ENCODE data around the gene ANO1. TPM values are rescaled to one million over a fixed set of nuclear protein-coding genes. Genes with fewer than 3 reads are reported as not detected.

Gene ANO1
- total RNA-seq, 3 donors from 2014 or later: 3.7 to 95.0 (median 53.7) TPM

GRCh38 chr11:70158757-70159389, 80.8 kb downstream of the ANO1 start:
- H3K9me3 ChIP-seq: no peaks in the 10 kb centered on the region
- H3K27me3 ChIP-seq: no peaks in the 10 kb centered on the region
- H3K27ac ChIP-seq: peak overlapping the region; percentile 76 to 80
- no peak for DNase-seq (ENCODE audit: low spot score in 2 of 2)
- TF ChIP-seq POLR2AphosphoS5 (IDR thresholded peaks at IDR 0.05) (no peak), CTCF (IDR thresholded peaks at IDR 0.05) (no peak), POLR2A (IDR thresholded peaks at IDR 0.05) (no peak)
- H3K36me3 ChIP-seq: no peaks in the 10 kb centered on the region
- intact Hi-C loops (cut with DNase I; ENCODE audit: low total_unique reads): no loop called here
- H3K4me1 ChIP-seq: peaks cover 6 to 11% of the 10 kb centered on the region in 2 donors
- no peak overlapping the region for H3K4me3 ChIP-seq

- peak overlapping the region; percentile 76 to 80 for H3K27ac ChIP-seq
- intact Hi-C loops (cut with DNase I; ENCODE audit: low total_unique reads): no loop called here
- H3K4me1 ChIP-seq: peaks cover 6 to 7% of the 10 kb centered on the region in 2 donors
- no peaks in the 10 kb centered on the region for H3K27me3 ChIP-seq
- TF ChIP-seq CTCF (IDR thresholded peaks at IDR 0.05) (no peak), POLR2AphosphoS5 (IDR thresholded peaks at IDR 0.05) (peak in 2 of 3 donors; percentile 29 to 60)
- no peaks in the 10 kb centered on the region for H3K36me3 ChIP-seq
- H3K4me3 ChIP-seq: no peak overlapping the region
- peak; percentile 81 to 86 for DNase-seq (ENCODE audit: low spot score in 2 of 2)
- H3K9me3 ChIP-seq: no peaks in the 10 kb centered on the region
Measured at GRCh38 chr11:70159627-70160570, 81.8 kb downstream of the ANO1 start.

- TF ChIP-seq POLR2AphosphoS5 (IDR thresholded peaks at IDR 0.05) (no peak), POLR2A (IDR thresholded peaks at IDR 0.05) (no peak), CTCF (IDR thresholded peaks at IDR 0.05) (no peak)
- Histone ChIP-seq H3K4me1 (peaks cover 6% of the 10 kb centered on the region in 2 donors), H3K36me3 (no peaks in the 10 kb centered on the region), H3K4me3 (no peak overlapping the region), H3K27me3 (no peaks in the 10 kb centered on the region), H3K9me3 (no peaks in the 10 kb centered on the region), H3K27ac (peak overlapping the region; percentile 9 to 80)
- no peak for DNase-seq (ENCODE audit: low spot score in 2 of 2)
- intact Hi-C loops (cut with DNase I; ENCODE audit: low total_unique reads): no loop called here
Measured at GRCh38 chr11:70161043-70161625, 83.0 kb downstream of the ANO1 start.

- intact Hi-C loops (cut with DNase I; ENCODE audit: low total_unique reads): no loop called here
- no peaks in the 10 kb centered on the region for H3K27me3 ChIP-seq
- no peak for TF ChIP-seq POLR2A (IDR thresholded peaks at IDR 0.05)
- no peaks in the 10 kb centered on the region for H3K9me3 ChIP-seq
- H3K4me1 ChIP-seq: peaks cover 5 to 8% of the 10 kb centered on the region in 2 donors
- peak overlapping the region in 1 of 2 donors; percentile 14 for H3K27ac ChIP-seq
- no peaks in the 10 kb centered on the region for H3K36me3 ChIP-seq
- H3K4me3 ChIP-seq: no peak overlapping the region
- no peak for DNase-seq (ENCODE audit: low spot score in 2 of 2)
Measured at GRCh38 chr11:70164705-70165104, 86.6 kb downstream of the ANO1 start.

- intact Hi-C loops (cut with DNase I; ENCODE audit: low total_unique reads): no loop called here
- H3K27me3 ChIP-seq: no peaks in the 10 kb centered on the region
- H3K9me3 ChIP-seq: no peaks in the 10 kb centered on the region
- H3K36me3 ChIP-seq: no peaks in the 10 kb centered on the region
- TF ChIP-seq POLR2AphosphoS5 (IDR thresholded peaks at IDR 0.05): no peak
- TF ChIP-seq CTCF (IDR thresholded peaks at IDR 0.05): no peak
- TF ChIP-seq POLR2A (IDR thresholded peaks at IDR 0.05): no peak
- peak overlapping the region in 1 of 2 donors; percentile 91 for H3K27ac ChIP-seq
- DNase-seq (ENCODE audit: low spot score in 2 of 2): no peak
- H3K4me1 ChIP-seq: peaks cover 0 to 10% of the 10 kb centered on the region in 2 donors
- H3K4me3 ChIP-seq: no peak overlapping the region
Measured at GRCh38 chr11:70167120-70167519, 89.0 kb downstream of the ANO1 start.

All from breast epithelium (tissue), 4 donors.